ENCODE data around the gene TLE3.

GRCh38 chr15:70002897-70003296, 94.8 kb downstream of the TLE3 start:
- TF ChIP-seq CTCF (optimal IDR thresholded peaks at IDR 0.05 in 1 of 3, IDR thresholded peaks at IDR 0.05 in 1 of 3, conservative IDR thresholded peaks at IDR 0.05 in 1 of 3; ENCODE audit: extremely low read depth in 1 of 3, insufficient read depth in 2 of 3, low read length in 3 of 3) (no peak), EZH2 (IDR thresholded peaks at IDR 0.05; ENCODE audit: low read length) (no peak)
